ENCODE measurements around the gene RAD21L1.

Gene RAD21L1

GRCh38 chr20:1225783-1226654, at the start of gene RAD21L1:
TSS of gene RAD21L1 (plus strand) at chr20:1226044. CDS start at chr20:1228454, 2,410 bp downstream.
- DNase-seq, result peak; percentile 63

GRCh38 chr20:1177680-1178079, 48.2 kb upstream of the RAD21L1 start:
- DNase-seq, result no peak

- DNase-seq, result no peak
These were observed 47.7 kb upstream of the RAD21L1 start for GRCh38 chr20:1178103-1178502.

GRCh38 chr20:1178623-1179022, 47.2 kb upstream of the RAD21L1 start:
- no peak for DNase-seq

GRCh38 chr20:1180949-1181348, 44.9 kb upstream of the RAD21L1 start:
- no peak for DNase-seq

- DNase-seq, result no peak
These were observed 43.7 kb upstream of the RAD21L1 start for GRCh38 chr20:1182106-1182505.

GRCh38 chr20:1183153-1183552, 42.7 kb upstream of the RAD21L1 start:
- no peak for DNase-seq

- DNase-seq, result no peak
These were observed 41.6 kb upstream of the RAD21L1 start for GRCh38 chr20:1184260-1184637.

GRCh38 chr20:1184638-1185315, 41.1 kb upstream of the RAD21L1 start, which contains the start of gene TMEM74B:
TSS of gene TMEM74B (minus strand) at chr20:1184981. CDS start at chr20:1183801, 1,180 bp downstream.
- DNase-seq, result no peak

GRCh38 chr20:1185316-1185741, 40.5 kb upstream of the RAD21L1 start:
- no peak for DNase-seq

- DNase-seq, result peak; percentile 11
These were observed 40.0 kb upstream of the RAD21L1 start for GRCh38 chr20:1185790-1186334.

- DNase-seq, result no peak
These were observed 39.4 kb upstream of the RAD21L1 start for GRCh38 chr20:1186367-1186991.

- DNase-seq, result no peak
These were observed 38.2 kb upstream of the RAD21L1 start for GRCh38 chr20:1187605-1188171.

GRCh38 chr20:1188347-1188746, 37.5 kb upstream of the RAD21L1 start:
- no peak for DNase-seq

GRCh38 chr20:1189827-1190226, 36.0 kb upstream of the RAD21L1 start:
- no peak for DNase-seq

GRCh38 chr20:1190847-1191246, 35.0 kb upstream of the RAD21L1 start:
- DNase-seq, result no peak

GRCh38 chr20:1191299-1191698, 34.5 kb upstream of the RAD21L1 start:
- DNase-seq, result no peak

- no peak for DNase-seq
These were observed 30.6 kb upstream of the RAD21L1 start for GRCh38 chr20:1195226-1195625.

GRCh38 chr20:1196634-1197033, 29.2 kb upstream of the RAD21L1 start:
- no peak for DNase-seq

- DNase-seq, result no peak
These were observed 28.0 kb upstream of the RAD21L1 start for GRCh38 chr20:1197801-1198200.

GRCh38 chr20:1198751-1199150, 27.1 kb upstream of the RAD21L1 start:
- DNase-seq, result no peak

- no peak for DNase-seq
These were observed 26.5 kb upstream of the RAD21L1 start for GRCh38 chr20:1199212-1199873.
